Measurements from ENCODE around the gene TRIM56.
"Not testable (repeated sequence)": the region's sequence is repeated elsewhere in the genome, so short reads cannot be mapped to it uniquely, and the experiment has no call there.

The TRIM56 gene

GRCh38 chr7:101085162-101085964, at the start of gene TRIM56:
TRIM56 (plus strand) TSS chr7:101085481; CDS start chr7:101087313, 1,832 bp downstream.
- DNase-seq = peak; percentile 78

- DNase-seq = no peak
These were observed 49.3 kb upstream of the TRIM56 start for GRCh38 chr7:101035941-101036340.

GRCh38 chr7:101041283-101041682, 44.0 kb upstream of the TRIM56 start:
- not testable (repeated sequence) for DNase-seq

- DNase-seq = peak; percentile 44
These were observed 26.9 kb upstream of the TRIM56 start for GRCh38 chr7:101058355-101058754.

- DNase-seq = no peak
These were observed 25.7 kb upstream of the TRIM56 start for GRCh38 chr7:101059620-101059942.

GRCh38 chr7:101060992-101061391, 24.3 kb upstream of the TRIM56 start:
- DNase-seq = no peak

- not testable (repeated sequence) for DNase-seq
These were observed 21.1 kb upstream of the TRIM56 start for GRCh38 chr7:101064176-101064550.

- DNase-seq = not testable (repeated sequence)
These were observed 20.1 kb upstream of the TRIM56 start for GRCh38 chr7:101065162-101065561.

GRCh38 chr7:101066141-101066832, 19.0 kb upstream of the TRIM56 start:
- no peak for DNase-seq

- no peak for DNase-seq
These were observed 18.5 kb upstream of the TRIM56 start for GRCh38 chr7:101066833-101067177.

- no peak for DNase-seq
These were observed 16.9 kb upstream of the TRIM56 start for GRCh38 chr7:101068401-101068800.

- not testable (repeated sequence) for DNase-seq
These were observed 13.7 kb upstream of the TRIM56 start for GRCh38 chr7:101071362-101072104.

GRCh38 chr7:101075646-101076045, 9.6 kb upstream of the TRIM56 start:
- DNase-seq = no peak

GRCh38 chr7:101076183-101076582, 9.1 kb upstream of the TRIM56 start:
- DNase-seq = not testable (repeated sequence)

GRCh38 chr7:101077303-101078086, 7.8 kb upstream of the TRIM56 start:
- peak; percentile 84 for DNase-seq

GRCh38 chr7:101081432-101081831, 3.8 kb upstream of the TRIM56 start:
- no peak for DNase-seq

GRCh38 chr7:101084865-101085161, 468 bp upstream of the TRIM56 start:
- no peak for DNase-seq

GRCh38 chr7:101087334-101088068, 2.2 kb downstream of the TRIM56 start:
- DNase-seq = no peak

GRCh38 chr7:101088069-101088425, 2.8 kb downstream of the TRIM56 start:
- no peak for DNase-seq

- no peak for DNase-seq
These were observed 3.7 kb downstream of the TRIM56 start for GRCh38 chr7:101088858-101089529.

GRCh38 chr7:101089876-101090275, 4.6 kb downstream of the TRIM56 start:
- no peak for DNase-seq

Data from activated naive CD4-positive, alpha-beta T cell treated with Interleukin-2 at 50 U/mL for 16 hours (primary cell).